Astrocyte (in vitro differentiated cells and primary cell): Measurements from ENCODE around the gene TOMM7.

Experiments used
- EZH2 ChIP-seq: IDR thresholded peaks from 2 replicates; pipeline ENCODE4 v1.6.1; 2012; ENCODE audit warnings: mild to moderate bottlenecking, low read length, inconsistent platforms; ENCODE audit not compliant: insufficient read depth
- TF ChIP-seq, protein P1 (sequence below): IDR thresholded peaks from 2 replicates; pipeline ENCODE4 v1.5.1; 2011; ENCODE audit warnings: low read depth, mild to moderate bottlenecking, inconsistent platforms, low read length, moderate library complexity; ENCODE audit not compliant: insufficient read depth

DNA sequence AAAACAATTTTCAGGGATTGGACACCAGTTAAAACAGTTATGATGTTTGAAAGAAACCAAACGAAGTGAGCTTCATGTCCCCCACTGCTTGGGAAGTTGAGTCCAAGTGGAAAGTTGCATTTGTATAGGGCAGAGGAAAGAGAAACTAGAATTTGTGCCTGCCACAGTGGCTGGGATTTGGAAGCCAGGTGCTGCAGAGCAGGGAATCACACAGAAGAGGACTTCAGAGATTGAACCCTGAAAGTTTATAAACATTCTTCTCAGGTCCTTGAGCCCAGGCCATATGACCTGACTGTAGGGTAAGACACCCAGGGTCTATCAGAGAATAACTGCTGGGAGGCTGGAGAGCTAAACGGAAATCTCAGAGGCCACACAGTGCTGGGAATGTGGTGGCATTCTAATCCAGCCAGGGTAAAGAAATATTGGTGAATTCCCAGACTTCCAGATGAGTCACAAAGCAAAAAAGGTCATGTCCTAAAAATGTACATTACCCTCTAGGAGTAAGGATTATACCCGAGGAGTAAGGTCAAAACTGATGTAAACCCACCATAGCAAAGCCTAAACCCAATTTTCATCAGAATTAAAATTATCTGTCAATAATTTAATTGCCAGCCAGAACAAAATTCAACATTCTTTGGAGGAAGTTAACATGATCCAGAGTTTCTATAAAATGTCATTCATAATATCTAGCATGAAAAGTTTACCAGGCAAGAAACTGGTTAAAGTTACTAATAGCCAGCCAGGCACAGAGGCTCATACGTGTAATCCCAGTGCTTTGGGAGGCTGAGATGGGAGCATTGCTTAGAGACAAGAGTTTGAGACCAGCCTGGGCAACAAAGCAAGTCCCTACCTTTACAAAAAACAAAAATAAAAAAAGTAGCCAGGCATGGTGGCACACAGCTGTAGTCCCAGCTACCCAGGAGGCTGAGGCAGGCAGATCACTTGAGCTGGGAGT, 31.2 kb downstream of the TOMM7 start:
- TF ChIP-seq, protein P1, sequence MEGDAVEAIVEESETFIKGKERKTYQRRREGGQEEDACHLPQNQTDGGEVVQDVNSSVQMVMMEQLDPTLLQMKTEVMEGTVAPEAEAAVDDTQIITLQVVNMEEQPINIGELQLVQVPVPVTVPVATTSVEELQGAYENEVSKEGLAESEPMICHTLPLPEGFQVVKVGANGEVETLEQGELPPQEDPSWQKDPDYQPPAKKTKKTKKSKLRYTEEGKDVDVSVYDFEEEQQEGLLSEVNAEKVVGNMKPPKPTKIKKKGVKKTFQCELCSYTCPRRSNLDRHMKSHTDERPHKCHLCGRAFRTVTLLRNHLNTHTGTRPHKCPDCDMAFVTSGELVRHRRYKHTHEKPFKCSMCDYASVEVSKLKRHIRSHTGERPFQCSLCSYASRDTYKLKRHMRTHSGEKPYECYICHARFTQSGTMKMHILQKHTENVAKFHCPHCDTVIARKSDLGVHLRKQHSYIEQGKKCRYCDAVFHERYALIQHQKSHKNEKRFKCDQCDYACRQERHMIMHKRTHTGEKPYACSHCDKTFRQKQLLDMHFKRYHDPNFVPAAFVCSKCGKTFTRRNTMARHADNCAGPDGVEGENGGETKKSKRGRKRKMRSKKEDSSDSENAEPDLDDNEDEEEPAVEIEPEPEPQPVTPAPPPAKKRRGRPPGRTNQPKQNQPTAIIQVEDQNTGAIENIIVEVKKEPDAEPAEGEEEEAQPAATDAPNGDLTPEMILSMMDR = no peak
- no peak for TF ChIP-seq EZH2
